B cell (primary cell): ENCODE measurements around the gene KCNQ5. TPM values are rescaled to one million over a fixed set of nuclear protein-coding genes. Genes with fewer than 3 reads are reported as not detected.

Experiments
- ATAC-seq: fragments of 200-7000 bp; cut with Tn5 transposase; one replicate; pipeline ENCODE4 v1.10.0; 2021; ENCODE audit warnings: low read depth, mild to moderate bottlenecking, moderate number of reproducible peaks, moderate library complexity
- CTCF ChIA-PET: fragments of 350-600 bp; sonication (Branson Sonifier 250); formaldehyde crosslinking; loops from one replicate; lab custom pipeline; 2021; ENCODE audit warnings: antibody characterized with exemption, inconsistent platforms; lab: Charles Lee
- POLR2A ChIA-PET: fragments of 350-600 bp; sonication (Branson Sonifier 250); formaldehyde crosslinking; loops from one replicate; lab custom pipeline; 2021; ENCODE audit warnings: antibody characterized with exemption; lab: Charles Lee
- DNase-seq: peaks from one replicate; pipeline ENCODE4 v3.0.0; 2013
- H2AFZ ChIP-seq: 2 replicates; pipeline ENCODE4 v1.6.1; 2012; ENCODE audit warnings: mild to moderate bottlenecking, low read depth, low read length; ENCODE audit not compliant: insufficient read depth, poor library complexity, severe bottlenecking
- H3K27ac ChIP-seq, 2 donors: 1 replicate in 1 of 2; 2 replicates in 1 of 2; pipeline ENCODE4 v1.5.1; 2012 to 2013; ENCODE audit warnings: low read length in 2 of 2, mild to moderate bottlenecking in 2 of 2, moderate library complexity in 1 of 2
- H3K27me3 ChIP-seq, 4 experiments: fragments of 200-600 bp in 1 of 4; sonication (generic) in 1 of 4; replicated peaks in 1 of 4; 1 replicate in 2 of 4; 2 replicates in 2 of 4; pipeline versions ENCODE4 v1.6.1 to v1.7.0; 2013 to 2016; ENCODE audit warnings: low read length in 3 of 4, mild to moderate bottlenecking in 2 of 4, mixed read lengths in 1 of 4, moderate library complexity in 1 of 4; ENCODE audit not compliant: insufficient read depth in 4 of 4, control insufficient read depth in 3 of 4; ENCODE audit errors: control extremely low read depth in 1 of 4
- H3K36me3 ChIP-seq, 2 experiments: replicated peaks in 1 of 2; 1 replicate in 1 of 2; 2 replicates in 1 of 2; pipeline versions ENCODE4 v1.6.1 to v1.7.1; 2013; ENCODE audit warnings: low read length in 1 of 2; ENCODE audit not compliant: insufficient read depth in 2 of 2, control insufficient read depth in 1 of 2; ENCODE audit errors: control extremely low read depth in 1 of 2, extremely low read depth in 1 of 2
- H3K4me1 ChIP-seq, 2 donors: fragments of 200-600 bp in 1 of 2; sonication (generic) in 1 of 2; 1 replicate in 1 of 2; 2 replicates in 1 of 2; pipeline versions ENCODE4 v1.5.1 to v1.6.1; 2013 to 2017; ENCODE audit warnings: low read length in 2 of 2; ENCODE audit not compliant: control insufficient read depth in 2 of 2, insufficient read depth in 2 of 2
- H3K4me2 ChIP-seq: replicated peaks from 2 replicates; pipeline ENCODE3; 2012; ENCODE audit warnings: mild to moderate bottlenecking, low read depth, low read length; ENCODE audit not compliant: poor library complexity, severe bottlenecking
- H3K4me3 ChIP-seq, 5 experiments: fragments of 200-600 bp in 1 of 5; sonication (generic) in 1 of 5; 1 replicate in 3 of 5; 2 replicates in 2 of 5; pipeline versions ENCODE4 v1.5.1 to v1.7.0; 2011 to 2016; ENCODE audit warnings: low read length in 4 of 5, mild to moderate bottlenecking in 4 of 5, low read depth in 2 of 5, control low read depth in 1 of 5, moderate library complexity in 1 of 5; ENCODE audit not compliant: insufficient read depth in 1 of 5; ENCODE audit errors: control extremely low read depth in 1 of 5, extremely low read depth in 1 of 5
- H3K79me2 ChIP-seq: fragments of 200-600 bp; sonication (generic); one replicate; pipeline ENCODE4 v1.6.0; 2016; ENCODE audit warnings: low read length; ENCODE audit not compliant: control insufficient read depth, insufficient read depth
- H3K9ac ChIP-seq: fragments of 200-600 bp; sonication (generic); 2 replicates; pipeline ENCODE4 v1.6.1; 2017; ENCODE audit warnings: mild to moderate bottlenecking, low read length, moderate library complexity
- H3K9me3 ChIP-seq, 3 donors: one replicate each; pipeline versions ENCODE4 v1.6.1 to v1.7.1; 2013; ENCODE audit warnings: low read length in 2 of 3; ENCODE audit not compliant: control insufficient read depth in 2 of 3, insufficient read depth in 1 of 3; ENCODE audit errors: control extremely low read depth in 1 of 3
- H4K20me1 ChIP-seq: 2 replicates; pipeline ENCODE4 v1.6.0; 2012; ENCODE audit warnings: mild to moderate bottlenecking, low read length; ENCODE audit not compliant: insufficient read depth, control insufficient read depth, poor library complexity, severe bottlenecking
- H3K27ac Mint-ChIP-seq: one replicate; pipeline ENCODE4 v1.8.0; 2021; ENCODE audit warnings: mixed read lengths
- H3K27me3 Mint-ChIP-seq: one replicate; pipeline ENCODE4 v1.8.0; 2021; ENCODE audit warnings: mixed read lengths
- H3K4me1 Mint-ChIP-seq: one replicate; pipeline ENCODE4 v1.8.0; 2021; ENCODE audit warnings: mixed read lengths
- H3K4me3 Mint-ChIP-seq: one replicate; pipeline ENCODE4 v1.8.0; 2021; ENCODE audit warnings: mixed read lengths
- H3K9me3 Mint-ChIP-seq: one replicate; pipeline ENCODE4 v1.8.0; 2022; ENCODE audit warnings: mixed read lengths; ENCODE audit not compliant: insufficient read depth
- EZH2 ChIP-seq: IDR thresholded peaks from 2 replicates; pipeline ENCODE4 v1.6.1; 2012; ENCODE audit warnings: borderline replicate concordance, low read depth, mild to moderate bottlenecking, moderate library complexity, low read length; ENCODE audit not compliant: insufficient read depth, poor library complexity, severe bottlenecking
- WGBS: methylation state at CpG from one replicate; pipeline ENCODE4 v1.1.5; 2013; ENCODE audit warnings: missing lambda C conversion rate; ENCODE audit not compliant: insufficient coverage; 5-methylcytosine and 5-hydroxymethylcytosine counted together
- intact Hi-C: fragments of 100-400 bp; cut with micrococcal nuclease; formaldehyde crosslinking; loops from one replicate; pipeline ENCODE4 v1.10.0; 2022
- polyA plus RNA-seq: library from polyadenylated mRNA; depleted of rRNA; stranded (reverse); fragments of >200 nt; gene quantifications from 2 replicates; pipeline ENCODE4 v1.2.3, GENCODE V29; 2012
- total RNA-seq, 2 donors: library from RNA; stranded (reverse); fragments of 120-200 nt in 1 of 2; gene quantifications; 1 replicate in 1 of 2; 2 replicates in 1 of 2; pipeline versions ENCODE4 v1.2.3 to v1.2.4, GENCODE V29; 2013 to 2022
- TF ChIP-seq, protein P1 (sequence below): fragments of 200-600 bp; IDR thresholded peaks from one replicate; pipeline ENCODE4 v1.8.0; 2022; ENCODE audit warnings: antibody characterized with exemption, mild to moderate bottlenecking

Gene KCNQ5
- total and polyA plus RNA-seq, 2 donors (not counting 1 experiment from before 2014, with no cell fraction given) = 2.3 to 9.4 TPM

DNA sequence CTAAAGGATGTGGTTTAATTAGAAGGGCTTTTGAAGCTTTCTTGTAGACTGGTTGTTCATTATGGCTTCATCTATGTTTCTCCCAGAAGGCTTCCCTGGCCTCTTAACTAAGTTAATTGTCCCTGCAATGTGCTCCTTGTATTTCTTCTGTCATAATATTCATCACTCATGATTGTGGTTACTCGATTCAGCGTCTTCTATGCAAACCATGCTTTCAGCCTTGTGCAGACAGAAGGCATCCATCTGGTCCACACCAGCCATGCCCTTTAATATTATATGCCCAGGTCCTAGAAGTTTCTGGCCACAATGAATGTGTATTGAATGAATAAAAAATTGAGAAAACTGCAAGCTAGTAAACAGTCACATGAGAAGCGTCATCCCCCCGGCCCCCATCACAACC is 440.3 kb downstream of the KCNQ5 start:
- no peaks in the 10 kb centered on the region for H4K20me1 ChIP-seq
- no peak overlapping the region for H3K4me3 ChIP-seq
- H3K79me2 ChIP-seq = no peaks in the 10 kb centered on the region
- H3K36me3 ChIP-seq = no peaks in the 10 kb centered on the region
- Mint-ChIP-seq H3K27ac (no peak overlapping the region), H3K4me1 (peaks cover 8% of the 10 kb centered on the region), H3K9me3 (no peaks in the 10 kb centered on the region), H3K27me3 (no peaks in the 10 kb centered on the region), H3K4me3 (no peak overlapping the region)
- H3K4me1 ChIP-seq = peaks cover 0 to 3% of the 10 kb centered on the region in 2 donors
- CTCF ChIA-PET = no interaction called here
- no peak overlapping the region for H3K4me2 ChIP-seq
- ATAC-seq (no peak), DNase-seq (no peak)
- no peak overlapping the region for H3K9ac ChIP-seq
- intact Hi-C loops = no loop called here
- POLR2A ChIA-PET = no interaction called here
- H3K27ac ChIP-seq = no peak overlapping the region
- no peaks in the 10 kb centered on the region for H3K27me3 ChIP-seq
- WGBS = 100% methylated on average over 2 of the region's 4 CpGs
- no peak overlapping the region for H2AFZ ChIP-seq
- TF ChIP-seq EZH2 = no peak
- TF ChIP-seq, protein P1, sequence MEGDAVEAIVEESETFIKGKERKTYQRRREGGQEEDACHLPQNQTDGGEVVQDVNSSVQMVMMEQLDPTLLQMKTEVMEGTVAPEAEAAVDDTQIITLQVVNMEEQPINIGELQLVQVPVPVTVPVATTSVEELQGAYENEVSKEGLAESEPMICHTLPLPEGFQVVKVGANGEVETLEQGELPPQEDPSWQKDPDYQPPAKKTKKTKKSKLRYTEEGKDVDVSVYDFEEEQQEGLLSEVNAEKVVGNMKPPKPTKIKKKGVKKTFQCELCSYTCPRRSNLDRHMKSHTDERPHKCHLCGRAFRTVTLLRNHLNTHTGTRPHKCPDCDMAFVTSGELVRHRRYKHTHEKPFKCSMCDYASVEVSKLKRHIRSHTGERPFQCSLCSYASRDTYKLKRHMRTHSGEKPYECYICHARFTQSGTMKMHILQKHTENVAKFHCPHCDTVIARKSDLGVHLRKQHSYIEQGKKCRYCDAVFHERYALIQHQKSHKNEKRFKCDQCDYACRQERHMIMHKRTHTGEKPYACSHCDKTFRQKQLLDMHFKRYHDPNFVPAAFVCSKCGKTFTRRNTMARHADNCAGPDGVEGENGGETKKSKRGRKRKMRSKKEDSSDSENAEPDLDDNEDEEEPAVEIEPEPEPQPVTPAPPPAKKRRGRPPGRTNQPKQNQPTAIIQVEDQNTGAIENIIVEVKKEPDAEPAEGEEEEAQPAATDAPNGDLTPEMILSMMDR = no peak
- H3K9me3 ChIP-seq = peaks cover 0 to 7% (median 0%) of the 10 kb centered on the region in 3 donors

- peaks cover 0 to 7% (median 0%) of the 10 kb centered on the region in 3 donors for H3K9me3 ChIP-seq
- POLR2A ChIA-PET = no interaction called here
- H3K4me2 ChIP-seq = no peak overlapping the region
- TF ChIP-seq, protein P1 = no peak
- no peak for TF ChIP-seq EZH2
- peaks cover 0 to 3% of the 10 kb centered on the region in 2 donors for H3K4me1 ChIP-seq
- no peak overlapping the region for H3K27ac ChIP-seq
- H4K20me1 ChIP-seq = no peaks in the 10 kb centered on the region
- H3K4me1 Mint-ChIP-seq = peaks cover 8% of the 10 kb centered on the region
- no CpG with 5 or more reads among the region's 2 CpGs for WGBS
- H3K27ac Mint-ChIP-seq = no peak overlapping the region
- no peak overlapping the region for H2AFZ ChIP-seq
- H3K4me3 Mint-ChIP-seq = no peak overlapping the region
- H3K4me3 ChIP-seq = no peak overlapping the region
- CTCF ChIA-PET = no interaction called here
- no peak for ATAC-seq
- no peak overlapping the region for H3K9ac ChIP-seq
- intact Hi-C loops = no loop called here
- no peaks in the 10 kb centered on the region for H3K27me3 Mint-ChIP-seq
- no peaks in the 10 kb centered on the region for H3K36me3 ChIP-seq
- H3K79me2 ChIP-seq = no peaks in the 10 kb centered on the region
- no peak for DNase-seq
- H3K27me3 ChIP-seq = no peaks in the 10 kb centered on the region
- no peaks in the 10 kb centered on the region for H3K9me3 Mint-ChIP-seq
Observed at GRCh38 chr6:73062837-73063236, 441.0 kb downstream of the KCNQ5 start.
